Globus pallidus (tissue), 1 donor: ENCODE measurements around the gene SYNE4.
"Not testable (repeated sequence)": the region's sequence is repeated elsewhere in the genome, so short reads cannot be mapped to it uniquely, and the experiment has no call there.

Experiments
- DNase-seq: peaks from one replicate; pipeline ENCODE4 v3.0.0-alpha.2; 2015; ENCODE audit warnings: low spot score

The SYNE4 gene

DNA sequence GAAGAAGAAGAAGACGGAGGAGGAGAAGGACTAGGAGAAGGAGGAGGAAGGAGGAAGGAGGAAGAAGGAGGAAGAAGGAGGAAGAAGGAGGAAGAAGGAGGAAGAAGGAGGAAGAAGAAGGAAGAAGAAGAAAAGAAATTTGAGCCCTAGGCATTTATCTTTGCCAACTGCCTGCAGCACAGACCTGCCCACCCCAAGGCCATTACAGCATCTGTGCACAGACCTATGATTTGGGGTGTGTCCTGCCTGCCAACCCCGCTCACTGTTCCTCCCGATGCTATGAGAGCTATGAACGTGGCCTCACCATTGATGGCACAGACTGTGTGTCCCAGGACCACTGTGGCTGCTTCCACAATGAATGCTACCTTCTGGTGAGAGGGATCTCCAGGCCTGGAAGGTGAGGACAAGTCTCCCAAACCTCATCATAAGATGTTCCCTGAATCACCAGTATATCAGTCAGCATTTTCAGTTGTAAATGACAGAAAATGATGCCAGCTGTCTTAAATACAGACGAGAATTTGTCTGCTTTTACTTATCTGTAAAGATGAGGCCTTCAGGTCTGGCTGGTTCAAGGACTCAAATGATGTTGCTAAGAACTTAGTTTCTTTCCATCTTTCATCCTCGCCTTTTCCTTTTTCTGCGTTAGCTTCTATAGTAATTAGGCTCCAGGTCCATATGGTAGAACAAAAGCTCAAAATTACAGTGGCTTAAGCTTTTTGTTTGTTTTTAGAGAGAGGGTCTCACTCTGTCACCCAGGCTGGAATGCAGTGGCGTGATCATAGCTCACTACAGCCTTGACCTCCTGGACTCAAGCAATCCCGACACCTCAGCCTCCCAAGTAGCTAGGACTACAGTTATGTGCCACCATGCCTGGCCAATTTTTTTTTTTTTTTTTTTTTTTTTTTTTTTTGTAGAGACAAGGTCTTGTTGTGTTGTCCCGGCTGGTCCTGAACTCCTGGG lies 17.6 kb downstream of the SYNE4 start:
- no peak for DNase-seq

DNA sequence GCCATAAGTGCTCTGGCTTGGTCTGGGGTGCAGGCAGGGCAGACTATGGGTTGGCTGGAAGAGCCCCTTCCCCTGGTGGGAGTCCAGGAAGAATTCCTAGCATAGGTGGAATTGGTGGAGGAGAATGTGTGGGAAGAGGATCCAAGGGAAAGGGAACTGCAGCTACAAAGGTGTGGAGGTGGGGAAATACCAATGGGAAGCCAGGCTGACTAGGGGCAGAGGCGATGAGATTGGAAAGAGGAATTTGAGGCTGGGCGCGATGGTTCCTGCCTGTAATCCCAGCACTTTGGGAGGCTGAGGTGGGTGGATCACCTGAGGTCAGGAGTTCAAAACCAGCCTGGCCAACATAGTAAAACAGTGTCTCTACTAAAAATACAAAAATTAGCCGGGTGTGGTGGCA lies 18.5 kb downstream of the SYNE4 start:
- DNase-seq, result no peak

GRCh38 chr19:35988824-35989223 lies 19.8 kb downstream of the SYNE4 start:
- DNase-seq, result no peak

GRCh38 chr19:35987571-35987896 lies 21.1 kb downstream of the SYNE4 start:
- DNase-seq, result no peak

DNA sequence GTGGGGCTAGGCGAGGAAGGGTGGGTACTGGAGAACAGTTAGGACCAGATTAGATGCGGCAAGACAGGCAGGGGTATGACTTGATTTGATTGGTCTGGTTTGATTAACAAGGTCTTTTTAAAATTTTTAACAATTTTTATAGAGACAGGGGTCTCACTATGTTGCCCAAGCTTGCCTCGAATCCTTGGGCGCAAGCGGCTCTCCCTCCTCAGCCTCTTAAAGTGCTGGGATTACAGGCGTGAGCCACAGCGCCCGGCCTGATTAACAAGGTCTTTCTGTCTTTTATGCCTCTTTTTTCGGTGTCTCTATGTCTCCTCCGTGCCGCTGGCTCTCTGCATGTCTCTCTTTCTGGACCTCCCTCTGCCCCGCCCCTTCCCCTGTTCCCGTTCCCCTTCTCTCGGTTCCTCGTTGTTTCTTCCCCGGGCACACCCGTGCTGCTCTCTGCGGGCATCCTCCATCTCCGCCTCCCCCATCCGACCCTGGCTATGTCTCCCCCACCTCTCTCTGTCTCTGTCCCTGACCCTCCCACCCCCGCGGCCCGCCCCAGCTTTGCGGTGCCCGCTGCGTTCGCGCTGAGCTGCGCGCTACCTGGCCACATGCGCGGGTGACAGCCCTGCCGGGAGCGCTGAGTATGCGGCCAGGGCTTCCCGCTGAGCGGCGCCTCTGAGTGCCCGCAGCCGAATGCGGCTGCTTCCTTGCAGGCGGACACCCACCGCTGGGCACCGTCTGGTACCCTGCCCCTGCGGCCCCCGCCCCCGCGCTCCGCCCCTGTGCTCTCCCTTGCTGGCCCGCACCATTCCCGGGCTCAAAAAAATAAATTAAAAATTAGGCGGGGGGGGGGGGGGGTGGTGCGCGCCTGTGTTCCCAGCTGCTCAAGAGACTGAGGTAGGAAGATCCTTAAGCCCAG lies 21.7 kb downstream of the SYNE4 start:
- no peak for DNase-seq

- DNase-seq, result no peak
Observed at GRCh38 chr19:35986111-35986510, 22.5 kb downstream of the SYNE4 start.

DNA sequence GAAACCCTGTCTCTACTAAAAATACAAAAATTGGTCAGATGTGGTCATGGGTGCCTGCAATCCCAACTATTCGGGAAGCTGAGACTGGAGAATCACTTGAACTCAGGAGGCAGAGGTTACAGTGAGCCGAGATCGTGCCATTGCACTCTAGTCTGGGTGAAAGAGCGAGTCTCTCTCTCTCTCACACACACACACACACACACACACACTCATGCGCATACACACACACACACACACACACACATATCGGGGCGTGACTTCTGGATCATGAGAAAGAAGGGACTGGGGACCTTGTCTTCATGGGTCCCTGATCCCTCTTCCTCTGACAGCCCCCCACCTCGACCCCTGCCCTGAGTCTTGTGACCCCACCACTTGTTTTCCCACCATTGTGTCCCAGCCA lies 25.4 kb downstream of the SYNE4 start:
- DNase-seq, result no peak

GRCh38 chr19:35980997-35981396 lies 27.6 kb downstream of the SYNE4 start:
- not testable (repeated sequence) for DNase-seq

GRCh38 chr19:35978832-35979365 lies 29.7 kb downstream of the SYNE4 start:
- no peak for DNase-seq

- no peak for DNase-seq
Observed at GRCh38 chr19:35978271-35978670, 30.3 kb downstream of the SYNE4 start.

GRCh38 chr19:35977446-35978222 lies 31.0 kb downstream of the SYNE4 start:
- DNase-seq, result no peak

DNA sequence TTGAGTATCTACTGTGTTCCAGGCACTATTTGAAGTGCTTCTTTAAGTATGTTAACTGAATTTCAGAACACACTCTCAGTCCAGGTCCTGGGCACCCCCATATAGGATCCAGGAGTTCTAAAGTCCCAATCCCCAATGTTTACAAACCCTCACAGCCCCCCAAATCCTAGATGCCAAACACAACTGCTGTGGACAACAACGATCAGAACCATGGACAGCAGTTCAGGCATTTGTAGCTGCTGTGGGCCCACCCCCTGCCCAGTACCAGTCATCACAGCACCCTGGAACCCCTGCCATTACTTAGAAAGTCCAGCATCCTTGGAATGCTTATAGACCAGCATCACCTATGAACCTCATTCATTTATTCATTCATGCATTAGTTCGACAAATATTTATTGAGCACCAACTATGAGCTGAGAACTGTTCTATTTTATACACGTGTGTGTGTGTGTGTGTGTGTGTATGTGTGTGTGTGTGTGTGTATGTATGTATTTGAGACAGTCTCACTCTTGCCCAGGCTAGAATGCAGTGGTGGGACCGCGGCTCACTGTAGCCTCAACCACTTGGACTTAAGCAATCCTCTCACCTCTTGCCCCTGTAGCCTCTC lies 32.9 kb downstream of the SYNE4 start:
- no peak for DNase-seq

GRCh38 chr19:35973487-35973886 lies 35.1 kb downstream of the SYNE4 start:
- DNase-seq, result no peak

DNA sequence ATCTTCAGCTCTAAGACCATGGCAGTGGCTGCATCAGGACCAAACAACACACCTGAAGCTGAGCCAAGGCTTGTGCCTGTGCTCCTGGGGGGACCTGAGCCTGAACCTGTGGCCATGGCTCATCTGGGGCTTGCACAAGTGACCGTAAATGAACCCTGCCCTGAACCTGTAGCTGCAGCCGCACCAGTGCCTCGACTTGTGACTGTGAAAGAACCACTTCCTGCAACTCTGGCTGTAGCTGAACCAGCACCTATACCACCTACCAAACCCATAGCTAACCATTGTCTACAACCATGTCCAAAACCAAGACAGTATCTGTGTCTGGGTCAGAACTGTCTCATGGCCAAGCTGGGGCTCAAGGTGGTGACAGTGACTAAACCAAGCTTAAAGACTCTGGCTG lies 41.8 kb downstream of the SYNE4 start:
- no peak for DNase-seq

- no peak for DNase-seq
Observed at GRCh38 chr19:35963514-35963913, 45.1 kb downstream of the SYNE4 start.

- DNase-seq, result no peak
Observed at GRCh38 chr19:35960432-35960972, 48.1 kb downstream of the SYNE4 start.

- DNase-seq, result no peak
Observed at GRCh38 chr19:35959968-35960320, 48.7 kb downstream of the SYNE4 start.

GRCh38 chr19:35959040-35959967 lies 49.3 kb downstream of the SYNE4 start:
- DNase-seq, result peak; percentile 18

DNA sequence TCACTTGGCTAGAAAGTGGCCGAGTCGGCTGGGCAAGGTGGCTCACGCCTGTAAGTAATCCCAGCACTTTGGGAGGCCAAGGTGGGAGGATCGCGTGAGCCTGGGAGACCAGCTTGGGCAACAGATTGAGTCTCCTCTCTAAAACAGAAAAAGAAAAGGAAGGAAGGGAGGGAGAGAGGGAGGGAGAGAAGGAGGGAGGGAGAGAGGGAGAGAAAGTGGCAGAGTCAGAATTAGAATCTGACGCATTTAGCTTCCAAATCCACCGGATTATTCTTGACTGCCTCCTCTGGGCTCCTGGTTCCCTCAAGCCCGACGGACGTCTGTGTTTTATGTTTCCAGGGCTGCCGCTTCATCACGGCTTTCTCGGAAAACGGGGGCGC lies 50.0 kb downstream of the SYNE4 start:
- DNase-seq, result no peak

- not testable (repeated sequence) for DNase-seq
Observed at GRCh38 chr19:35957411-35957810, 51.2 kb downstream of the SYNE4 start.
